Neural cell (in vitro differentiated cells): Measurements from ENCODE around the gene TRIM2. TPM values are rescaled to one million over a fixed set of nuclear protein-coding genes. Genes with fewer than 3 reads are reported as not detected.

ENCODE experiments used
- H2AFZ ChIP-seq: fragments of 200-600, 300-800 bp; sonication (generic), shearing (Covaris generic); 2 replicates; pipeline ENCODE4 v1.6.0; 2014; ENCODE audit warnings: low read depth, mild to moderate bottlenecking, antibody characterized with exemption, low read length, moderate library complexity
- H3F3A ChIP-seq: fragments of 200-600 bp; shearing (Covaris generic); 2 replicates; pipeline ENCODE4 v1.6.1; 2016; ENCODE audit warnings: mild to moderate bottlenecking, moderate library complexity, mixed read lengths, antibody characterized with exemption, low read length; ENCODE audit not compliant: insufficient read depth, poor library complexity, severe bottlenecking
- H3K27ac ChIP-seq: fragments of 200-600, 300-800 bp; sonication (generic), shearing (Covaris generic); 2 replicates; pipeline ENCODE4 v1.5.1; 2014; ENCODE audit warnings: mild to moderate bottlenecking, low read length, moderate library complexity
- H3K27me3 ChIP-seq: fragments of 300-800, 200-600 bp; sonication (generic), shearing (Covaris generic); 2 replicates; pipeline ENCODE4 v1.6.0; 2014; ENCODE audit warnings: mild to moderate bottlenecking, low read depth, low read length, moderate library complexity; ENCODE audit not compliant: insufficient read depth
- H3K36me3 ChIP-seq: fragments of 300-800, 200-600 bp; sonication (generic), shearing (Covaris generic); 2 replicates; pipeline ENCODE4 v1.5.1; 2014; ENCODE audit warnings: mild to moderate bottlenecking, antibody characterized with exemption, low read length, moderate library complexity; ENCODE audit not compliant: insufficient read depth
- H3K4me2 ChIP-seq: fragments of 300-800, 200-600 bp; sonication (generic), shearing (Covaris generic); 2 replicates; pipeline ENCODE4 v1.6.0; 2014; ENCODE audit warnings: mild to moderate bottlenecking, low read length
- H3K4me3 ChIP-seq: fragments of 300-800, 200-600 bp; sonication (generic), shearing (Covaris generic); 2 replicates; pipeline ENCODE4 v1.5.1; 2014; ENCODE audit warnings: mild to moderate bottlenecking, low read length, moderate library complexity
- H3K79me2 ChIP-seq: fragments of 200-600 bp; shearing (Covaris generic); replicated peaks from 2 replicates; pipeline ENCODE4 v1.6.0; 2014; ENCODE audit warnings: mild to moderate bottlenecking, low read length, moderate library complexity; ENCODE audit not compliant: insufficient read depth
- H3K9ac ChIP-seq: fragments of 300-800, 200-600 bp; sonication (generic), shearing (Covaris generic); 2 replicates; pipeline ENCODE4 v1.6.1; 2016; ENCODE audit warnings: mild to moderate bottlenecking, low read length, mixed read lengths
- H3K9me2 ChIP-seq: fragments of 200-600 bp; shearing (Covaris generic); 2 replicates; pipeline ENCODE4 v1.6.1; 2016; ENCODE audit warnings: mild to moderate bottlenecking, low read length, mixed read lengths; ENCODE audit not compliant: insufficient read depth
- H3K9me3 ChIP-seq: fragments of 200-600, 300-800 bp; sonication (generic), shearing (Covaris generic); 2 replicates; pipeline ENCODE4 v1.6.1; 2016; ENCODE audit warnings: mild to moderate bottlenecking, mixed run types, low read length, moderate library complexity, mixed read lengths
- H4K20me1 ChIP-seq: fragments of 200-600 bp; shearing (Covaris generic); 2 replicates; pipeline ENCODE4 v1.6.1; 2016; ENCODE audit warnings: mild to moderate bottlenecking, mixed run types; ENCODE audit not compliant: insufficient read depth
- CTCF ChIP-seq: fragments of 450-650 bp; IDR thresholded peaks from 2 replicates; pipeline ENCODE4 v1.5.1; 2014; ENCODE audit warnings: antibody characterized with exemption, mild to moderate bottlenecking, moderate library complexity; ENCODE audit not compliant: poor library complexity, severe bottlenecking
- EP300 ChIP-seq: fragments of 450-650 bp; conservative IDR thresholded peaks from 2 replicates; pipeline ENCODE4 v1.6.1; 2014; ENCODE audit warnings: antibody characterized with exemption, mild to moderate bottlenecking, moderate library complexity; ENCODE audit not compliant: poor library complexity, severe bottlenecking
- EZH2 ChIP-seq: fragments of 200-600, 300-800 bp; shearing (Covaris generic), sonication (generic); IDR thresholded peaks from 2 replicates; pipeline ENCODE4 v1.6.1; 2014; ENCODE audit warnings: antibody characterized with exemption, low read length, borderline replicate concordance, mild to moderate bottlenecking; ENCODE audit not compliant: insufficient read depth, poor library complexity, severe bottlenecking
- MXI1 ChIP-seq: fragments of 450-650 bp; conservative IDR thresholded peaks from 2 replicates; pipeline ENCODE4 v1.6.1; 2014; ENCODE audit warnings: antibody characterized with exemption, mild to moderate bottlenecking; ENCODE audit not compliant: poor library complexity, severe bottlenecking
- POLR2AphosphoS5 ChIP-seq: IDR thresholded peaks from 2 replicates; pipeline ENCODE4 v1.6.1; 2012
- RAD21 ChIP-seq: fragments of 450-650 bp; conservative IDR thresholded peaks from 2 replicates; pipeline ENCODE4 v1.6.1; 2014; ENCODE audit warnings: antibody characterized with exemption, mild to moderate bottlenecking, moderate library complexity
- SMC3 ChIP-seq: fragments of 450-650 bp; conservative IDR thresholded peaks from 2 replicates; pipeline ENCODE4 v1.6.1; 2014; ENCODE audit warnings: antibody characterized with exemption, mild to moderate bottlenecking, moderate library complexity; ENCODE audit not compliant: poor library complexity
- TAF1 ChIP-seq: IDR thresholded peaks from 2 replicates; pipeline ENCODE4 v1.6.1; 2012; ENCODE audit warnings: low read depth
- polyA plus RNA-seq: library from polyadenylated mRNA; depleted of rRNA; stranded (reverse); fragments of >200 nt; gene quantifications from 2 replicates; pipeline ENCODE4 v1.2.3, GENCODE V29; 2014
- TF ChIP-seq, protein P1 (sequence below): IDR thresholded peaks from 2 replicates; pipeline ENCODE4 v1.6.1; 2012; ENCODE audit warnings: borderline replicate concordance

TRIM2 gene
- polyA plus RNA-seq, 1 donor from 2014 or later = 261 TPM

GRCh38 chr4:153243468-153243867, 39.2 kb downstream of the TRIM2 start:
- no peaks in the 10 kb centered on the region for H3K9me3 ChIP-seq
- peaks cover 29% of the 10 kb centered on the region for H3K79me2 ChIP-seq
- peaks cover 4% of the 10 kb centered on the region for H3K36me3 ChIP-seq
- TF ChIP-seq RAD21 (no peak), TAF1 (no peak), EP300 (no peak)
- peak overlapping the region; percentile 62 for H3K27ac ChIP-seq
- no peaks in the 10 kb centered on the region for H3K9me2 ChIP-seq
- H3K9ac ChIP-seq = no peak overlapping the region
- no peak overlapping the region for H3K4me3 ChIP-seq
- H2AFZ ChIP-seq = no peak overlapping the region
- no peaks in the 10 kb centered on the region for H4K20me1 ChIP-seq
- H3K27me3 ChIP-seq = no peaks in the 10 kb centered on the region
- peaks cover 9% of the 10 kb centered on the region for H3F3A ChIP-seq
- no peak overlapping the region for H3K4me2 ChIP-seq

DNA sequence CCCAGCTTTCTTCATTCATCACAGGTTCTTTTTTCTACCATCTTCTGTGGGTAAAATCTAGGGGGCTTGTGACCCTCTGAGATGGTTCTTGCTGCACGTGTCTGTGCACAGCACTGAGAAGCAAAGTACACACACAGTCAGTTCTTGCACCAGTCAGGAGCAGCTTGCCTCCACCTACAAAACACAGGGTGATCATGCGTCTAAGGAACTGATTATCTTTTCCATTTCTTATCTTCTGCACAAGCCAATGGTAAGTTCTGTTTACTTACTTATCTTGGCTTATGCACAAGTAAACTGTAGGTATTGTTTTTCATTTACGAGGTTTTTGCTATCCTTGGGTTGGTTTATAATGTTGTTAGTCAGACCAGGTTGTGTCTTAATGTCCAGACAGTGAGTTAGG, 40.7 kb downstream of the TRIM2 start:
- H3K36me3 ChIP-seq = peaks cover 4% of the 10 kb centered on the region
- peaks cover 9% of the 10 kb centered on the region for H3F3A ChIP-seq
- H3K9me2 ChIP-seq = no peaks in the 10 kb centered on the region
- H3K9me3 ChIP-seq = no peaks in the 10 kb centered on the region
- no peak overlapping the region for H3K9ac ChIP-seq
- H3K4me2 ChIP-seq = no peak overlapping the region
- no peaks in the 10 kb centered on the region for H4K20me1 ChIP-seq
- TF ChIP-seq MXI1 (no peak), RAD21 (no peak), CTCF (no peak), TAF1 (no peak), EP300 (no peak), SMC3 (no peak), EZH2 (no peak), POLR2AphosphoS5 (no peak)
- TF ChIP-seq, protein P1, sequence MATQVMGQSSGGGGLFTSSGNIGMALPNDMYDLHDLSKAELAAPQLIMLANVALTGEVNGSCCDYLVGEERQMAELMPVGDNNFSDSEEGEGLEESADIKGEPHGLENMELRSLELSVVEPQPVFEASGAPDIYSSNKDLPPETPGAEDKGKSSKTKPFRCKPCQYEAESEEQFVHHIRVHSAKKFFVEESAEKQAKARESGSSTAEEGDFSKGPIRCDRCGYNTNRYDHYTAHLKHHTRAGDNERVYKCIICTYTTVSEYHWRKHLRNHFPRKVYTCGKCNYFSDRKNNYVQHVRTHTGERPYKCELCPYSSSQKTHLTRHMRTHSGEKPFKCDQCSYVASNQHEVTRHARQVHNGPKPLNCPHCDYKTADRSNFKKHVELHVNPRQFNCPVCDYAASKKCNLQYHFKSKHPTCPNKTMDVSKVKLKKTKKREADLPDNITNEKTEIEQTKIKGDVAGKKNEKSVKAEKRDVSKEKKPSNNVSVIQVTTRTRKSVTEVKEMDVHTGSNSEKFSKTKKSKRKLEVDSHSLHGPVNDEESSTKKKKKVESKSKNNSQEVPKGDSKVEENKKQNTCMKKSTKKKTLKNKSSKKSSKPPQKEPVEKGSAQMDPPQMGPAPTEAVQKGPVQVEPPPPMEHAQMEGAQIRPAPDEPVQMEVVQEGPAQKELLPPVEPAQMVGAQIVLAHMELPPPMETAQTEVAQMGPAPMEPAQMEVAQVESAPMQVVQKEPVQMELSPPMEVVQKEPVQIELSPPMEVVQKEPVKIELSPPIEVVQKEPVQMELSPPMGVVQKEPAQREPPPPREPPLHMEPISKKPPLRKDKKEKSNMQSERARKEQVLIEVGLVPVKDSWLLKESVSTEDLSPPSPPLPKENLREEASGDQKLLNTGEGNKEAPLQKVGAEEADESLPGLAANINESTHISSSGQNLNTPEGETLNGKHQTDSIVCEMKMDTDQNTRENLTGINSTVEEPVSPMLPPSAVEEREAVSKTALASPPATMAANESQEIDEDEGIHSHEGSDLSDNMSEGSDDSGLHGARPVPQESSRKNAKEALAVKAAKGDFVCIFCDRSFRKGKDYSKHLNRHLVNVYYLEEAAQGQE = no peak
- H3K79me2 ChIP-seq = peaks cover 25% of the 10 kb centered on the region
- H3K4me3 ChIP-seq = no peak overlapping the region
- H2AFZ ChIP-seq = no peak overlapping the region
- H3K27ac ChIP-seq = no peak overlapping the region
- H3K27me3 ChIP-seq = no peaks in the 10 kb centered on the region

DNA sequence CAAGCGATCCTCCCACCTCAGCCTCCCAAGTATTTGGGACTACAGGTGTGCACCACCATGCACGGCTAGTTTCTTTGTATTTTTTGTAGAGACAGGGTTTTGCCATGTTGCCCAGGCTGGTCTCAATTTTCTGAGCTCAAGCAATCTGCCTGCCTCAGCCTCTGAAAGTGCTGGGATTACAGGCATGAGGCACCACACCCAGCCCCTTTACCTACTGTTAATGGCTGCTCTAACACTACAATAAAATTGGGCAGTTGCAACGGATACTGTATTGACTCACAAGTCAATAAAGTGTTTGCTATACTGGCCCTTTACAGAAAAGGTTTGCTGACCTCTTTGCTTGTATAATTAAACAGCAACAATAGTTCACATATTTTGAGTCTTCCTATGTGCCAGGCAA, 41.5 kb downstream of the TRIM2 start:
- Histone ChIP-seq H3K36me3 (no peaks in the 10 kb centered on the region), H3F3A (peaks cover 10% of the 10 kb centered on the region), H2AFZ (no peak overlapping the region), H3K9me2 (no peaks in the 10 kb centered on the region), H3K79me2 (peaks cover 33% of the 10 kb centered on the region), H3K9me3 (no peaks in the 10 kb centered on the region), H4K20me1 (no peaks in the 10 kb centered on the region), H3K27me3 (no peaks in the 10 kb centered on the region), H3K9ac (no peak overlapping the region), H3K4me2 (no peak overlapping the region), H3K27ac (no peak overlapping the region), H3K4me3 (no peak overlapping the region)
- TF ChIP-seq MXI1 (no peak), SMC3 (no peak), EZH2 (no peak), POLR2AphosphoS5 (no peak), TAF1 (no peak), CTCF (no peak), RAD21 (no peak), EP300 (no peak)
- TF ChIP-seq, protein P1 = no peak
